Measurements from ENCODE around the gene CNTNAP5. TPM values are rescaled to one million over a fixed set of nuclear protein-coding genes. Genes with fewer than 3 reads are reported as not detected.

The CNTNAP5 gene
- total RNA-seq, 3 donors from 2014 or later, result 3.3 TPM; not detected in 2

DNA sequence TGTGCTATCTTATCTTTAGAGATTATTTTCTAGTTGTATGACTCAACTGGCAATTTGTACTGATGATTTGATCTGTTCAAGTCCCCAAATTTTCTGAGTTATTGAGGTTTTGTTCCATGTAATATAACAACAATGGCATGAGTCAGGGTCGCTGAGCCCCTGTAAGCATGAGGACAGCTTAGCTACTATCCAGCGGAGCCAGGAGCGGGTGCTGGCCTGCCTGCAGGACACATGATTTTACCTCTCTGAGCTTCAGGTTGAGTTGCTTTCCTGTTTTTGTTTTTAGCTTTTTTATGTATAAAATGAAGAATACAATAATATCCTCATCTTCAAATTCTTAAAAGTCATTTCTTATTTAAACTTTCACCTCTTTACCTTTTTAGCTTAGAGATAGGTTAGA is 561.1 kb downstream of the CNTNAP5 start:
- H3K4me1 ChIP-seq (ENCODE audit: low read depth), result no peaks in the 10 kb centered on the region
- no peak overlapping the region for H3K4me3 ChIP-seq
- no peak for TF ChIP-seq CTCF (IDR thresholded peaks at IDR 0.05)
- intact Hi-C loops (cut with DNase I, micrococcal nuclease), result no loop called here
- ATAC-seq (no peak), DNase-seq (no peak)
- H3K9me3 ChIP-seq, result no peaks in the 10 kb centered on the region
- no peaks in the 10 kb centered on the region for H3K36me3 ChIP-seq (ENCODE audit: low read depth)

GRCh38 chr2:124586835-124587234 is 561.7 kb downstream of the CNTNAP5 start:
- intact Hi-C loops (cut with DNase I, micrococcal nuclease), result no loop called here
- TF ChIP-seq CTCF (IDR thresholded peaks at IDR 0.05), result no peak
- DNase-seq (no peak), ATAC-seq (peak; percentile 81)
- no peak overlapping the region for H3K4me3 ChIP-seq
- no peaks in the 10 kb centered on the region for H3K36me3 ChIP-seq (ENCODE audit: low read depth)
- no peaks in the 10 kb centered on the region for H3K9me3 ChIP-seq
- no peaks in the 10 kb centered on the region for H3K4me1 ChIP-seq (ENCODE audit: low read depth)

DNA sequence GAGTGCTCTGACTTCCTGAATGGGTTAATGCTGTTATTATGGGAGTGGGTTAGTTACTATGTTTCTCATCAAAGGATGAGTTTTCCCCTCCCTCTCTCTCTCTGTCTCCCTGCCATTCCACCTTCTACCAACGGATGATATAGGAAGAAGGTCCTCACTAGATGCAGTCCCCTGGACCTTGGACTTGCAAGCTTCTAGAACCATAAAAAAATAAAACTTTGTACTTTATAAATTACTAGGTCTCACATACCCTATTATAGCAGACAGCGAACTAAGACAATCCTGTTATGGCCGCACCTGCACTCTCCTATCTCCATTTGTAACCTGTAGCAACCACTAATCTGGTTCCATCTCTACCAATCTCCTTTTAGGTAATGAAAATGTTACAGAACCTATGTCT is 564.9 kb downstream of the CNTNAP5 start:
- DNase-seq, result peak in 1 of 3 donors; percentile 26
- Histone ChIP-seq H3K9me3 (no peaks in the 10 kb centered on the region), H3K36me3 (ENCODE audit: low read depth) (no peaks in the 10 kb centered on the region), H3K4me1 (ENCODE audit: low read depth) (no peaks in the 10 kb centered on the region), H3K4me3 (no peak overlapping the region)
- intact Hi-C loops (cut with DNase I, micrococcal nuclease), result no loop called here
- no peak for TF ChIP-seq CTCF (IDR thresholded peaks at IDR 0.05)
- ATAC-seq, result peak; percentile 83

DNA sequence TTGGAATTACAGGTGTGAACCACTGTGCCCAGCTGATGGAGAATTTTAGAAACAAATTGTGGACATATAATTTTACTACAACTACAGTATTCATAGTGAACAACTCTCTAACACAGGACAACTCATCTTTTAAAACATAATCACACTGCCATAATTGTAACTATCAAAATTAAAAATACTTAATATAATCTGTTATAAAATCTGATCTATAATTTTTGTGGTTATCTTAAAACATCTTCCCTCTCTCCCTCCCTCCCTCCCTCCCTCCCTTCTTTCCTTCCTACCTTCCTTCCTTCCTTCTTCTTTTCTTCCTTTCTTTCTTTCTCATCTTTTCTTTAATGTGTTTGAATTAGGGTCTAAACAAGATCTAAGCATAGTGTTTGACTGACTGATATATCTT is 577.7 kb downstream of the CNTNAP5 start:
- Histone ChIP-seq H3K9me3 (no peaks in the 10 kb centered on the region), H3K4me1 (ENCODE audit: low read depth) (no peaks in the 10 kb centered on the region), H3K36me3 (ENCODE audit: low read depth) (no peaks in the 10 kb centered on the region), H3K4me3 (no peak overlapping the region)
- DNase-seq (no peak), ATAC-seq (no peak)
- intact Hi-C loops (cut with DNase I, micrococcal nuclease), result no loop called here
- TF ChIP-seq CTCF (IDR thresholded peaks at IDR 0.05), result no peak

DNA sequence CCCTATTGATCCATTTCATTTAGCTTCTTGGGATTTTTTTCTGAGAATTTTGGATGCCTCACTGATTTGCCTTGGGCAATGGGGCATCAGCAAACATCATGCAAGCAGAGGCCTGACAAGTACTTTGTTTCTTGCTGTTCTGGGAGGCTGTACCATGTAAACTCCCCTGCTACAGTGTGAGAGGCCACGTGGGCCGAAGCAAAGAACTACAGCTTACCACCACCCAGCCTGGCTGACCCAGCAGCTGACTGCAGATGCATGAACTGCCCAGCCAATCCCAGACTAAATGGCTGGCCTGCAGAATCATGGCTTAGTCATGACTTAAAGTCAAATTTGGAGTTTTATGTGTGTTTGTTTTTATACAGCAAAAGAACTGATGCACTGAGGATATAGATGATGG is 579.9 kb downstream of the CNTNAP5 start:
- TF ChIP-seq CTCF (IDR thresholded peaks at IDR 0.05), result no peak
- no peak overlapping the region for H3K4me3 ChIP-seq
- DNase-seq (no peak), ATAC-seq (no peak)
- no peaks in the 10 kb centered on the region for H3K36me3 ChIP-seq (ENCODE audit: low read depth)
- no peaks in the 10 kb centered on the region for H3K9me3 ChIP-seq
- intact Hi-C loops (cut with DNase I, micrococcal nuclease), result no loop called here
- no peaks in the 10 kb centered on the region for H3K4me1 ChIP-seq (ENCODE audit: low read depth)

DNA sequence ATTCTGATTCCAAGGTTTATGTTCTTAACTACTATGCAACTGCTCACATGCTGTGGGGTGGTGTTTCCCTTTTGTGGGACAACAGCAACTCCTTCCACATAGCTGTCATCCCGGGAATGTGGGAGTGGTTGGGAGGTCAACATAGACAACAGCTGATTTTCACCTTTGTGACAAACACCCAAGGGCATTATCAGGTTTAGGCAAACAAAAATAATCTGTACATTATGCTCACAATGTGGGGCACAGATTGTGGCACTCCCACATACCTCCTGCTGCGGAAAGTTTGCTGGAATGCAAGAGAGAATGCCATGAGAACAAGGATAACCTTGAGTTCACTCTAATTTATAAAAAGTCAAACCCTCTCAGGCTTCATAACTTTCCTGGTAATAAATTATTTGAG is 582.6 kb downstream of the CNTNAP5 start:
- ATAC-seq (no peak), DNase-seq (no peak)

More for the DNA sequence above, 582.6 kb downstream of the CNTNAP5 start:
- Histone ChIP-seq H3K4me3 (no peak overlapping the region), H3K4me1 (ENCODE audit: low read depth) (no peaks in the 10 kb centered on the region), H3K36me3 (ENCODE audit: low read depth) (no peaks in the 10 kb centered on the region), H3K9me3 (no peaks in the 10 kb centered on the region)
- intact Hi-C loops (cut with DNase I, micrococcal nuclease), result no loop called here
- no peak for TF ChIP-seq CTCF (IDR thresholded peaks at IDR 0.05)
